Uterine smooth muscle cell (primary cell): ENCODE results near the gene ADGRF3. TPM values are rescaled to one million over a fixed set of nuclear protein-coding genes. Genes with fewer than 3 reads are reported as not detected.

Experiments
- total RNA-seq: library from RNA; depleted of rRNA; stranded (reverse); fragments of >200 nt; gene quantifications from 2 replicates; pipeline ENCODE4 v1.2.3, GENCODE V29; 2014

The ADGRF3 gene
- total RNA-seq, result 0.22 TPM in 1 of 2 replicates, not detected in the other

DNA sequence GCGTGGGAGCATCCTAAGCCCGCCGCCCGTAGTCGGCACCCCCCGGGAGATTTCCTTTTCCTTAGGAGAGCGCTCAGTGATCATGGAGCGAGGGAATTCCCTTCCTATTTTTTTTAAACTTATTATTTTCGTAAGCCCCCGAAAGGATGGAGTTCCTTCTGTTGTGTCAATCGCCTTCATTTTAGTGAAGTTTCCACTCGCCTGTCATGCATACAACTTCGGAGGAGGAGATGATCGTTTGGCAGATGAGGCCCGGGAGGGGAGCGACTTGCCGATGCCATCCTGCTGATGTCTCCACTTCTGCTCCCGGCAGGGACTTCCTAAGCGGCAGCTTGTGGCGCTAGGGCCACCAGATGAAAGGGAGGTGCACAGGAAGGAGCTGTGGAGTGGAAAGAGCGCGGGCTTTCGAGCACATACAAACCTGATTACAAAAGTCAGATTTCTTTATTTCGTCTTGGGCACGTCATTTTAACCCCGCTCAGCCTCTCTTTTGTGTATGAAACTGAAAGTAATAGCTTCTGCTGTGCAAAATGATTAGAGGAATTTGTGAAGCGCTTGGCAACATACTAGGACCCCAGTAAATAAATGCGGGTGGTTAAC is at the start of gene ADGRF3:
ADGRF3 (minus strand) TSS at position 336 of the 600 bp plus-strand sequence. CDS start 555 bp downstream, outside the sequence.

DNA sequence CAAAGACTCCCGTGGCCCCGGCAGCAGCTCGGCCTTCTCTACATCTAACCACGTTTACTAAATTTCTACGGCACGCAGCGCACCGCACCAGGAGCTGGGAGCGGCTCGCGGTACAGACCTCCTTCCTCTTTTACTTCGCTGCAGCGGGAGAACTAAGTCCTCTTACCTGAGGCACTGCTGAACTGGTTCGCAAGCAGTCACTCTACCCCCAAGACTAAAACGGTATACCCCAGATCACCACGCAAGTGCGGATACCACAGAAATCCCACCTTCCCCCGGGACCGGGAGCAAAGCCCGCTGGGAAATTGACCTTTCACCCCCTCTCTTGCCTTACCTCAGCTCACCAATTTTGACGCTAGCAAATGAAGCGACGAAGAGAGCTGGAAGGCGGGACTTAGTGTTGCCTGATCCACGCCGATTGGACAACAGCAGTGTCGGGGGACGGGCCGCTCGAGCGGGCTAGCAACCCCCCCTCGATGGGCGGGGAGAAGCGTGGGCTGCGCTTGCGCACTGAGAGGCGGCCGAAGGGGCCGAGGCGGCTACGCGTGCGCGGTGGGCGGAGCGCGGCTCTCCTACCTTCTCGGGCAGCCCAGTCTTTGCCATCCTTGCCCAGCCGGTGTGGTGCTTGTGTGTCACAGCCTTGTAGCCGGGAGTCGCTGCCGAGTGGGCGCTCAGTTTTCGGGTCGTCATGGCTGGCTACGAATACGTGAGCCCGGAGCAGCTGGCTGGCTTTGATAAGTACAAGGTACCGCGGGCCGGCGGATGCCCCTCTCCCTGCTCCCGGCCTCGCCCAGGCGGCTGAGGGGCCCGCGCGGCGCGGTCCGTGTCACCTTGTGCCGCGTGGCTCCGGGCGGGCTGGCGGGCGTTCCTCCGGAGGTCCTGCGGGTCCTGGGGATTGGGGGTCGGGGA is 790 bp downstream of the ADGRF3 start, which contains the start of gene SELENOI:
SELENOI (plus strand) TSS at position 599 of the 909 bp plus-strand sequence; CDS start at position 689, 90 bp downstream.

Other genes with a start within 250 kb of the ADGRF3 start
- gene GAREM2, start 173.7 kb downstream of the ADGRF3 start, total RNA-seq, result 0.22 and 0.50 TPM in 2 replicates
- gene HADHA, start 102.2 kb downstream of the ADGRF3 start, total RNA-seq, result 159 and 176 TPM in 2 replicates
- gene HADHB, start 101.8 kb downstream of the ADGRF3 start, total RNA-seq, result 89.1 and 99.8 TPM in 2 replicates
- 25.1 and 29.1 TPM in 2 replicates for gene SELENOI, start 646 bp downstream of the ADGRF3 start, total RNA-seq
- under 0.01 and 0.22 TPM in 2 replicates for gene DRC1, start 55.1 kb upstream of the ADGRF3 start, total RNA-seq
- gene OTOF, start 131.3 kb upstream of the ADGRF3 start, total RNA-seq, result under 0.01 and 0.66 TPM in 2 replicates